IMR-90 (cell line): Measurements from ENCODE around the gene NUFIP1. TPM values are rescaled to one million over a fixed set of nuclear protein-coding genes. Genes with fewer than 3 reads are reported as not detected.

ENCODE experiments used
- ATAC-seq: fragments of 200-7000 bp; cut with Tn5 transposase; 2 replicates; pipeline ENCODE4 v1.9.1; 2020; ENCODE audit warnings: low read depth, mild to moderate bottlenecking, moderate library complexity
- BruUV-seq: library from RNA; stranded (reverse); fragments of 400-500 nt; replicated peaks from 2 replicates; lab custom pipeline; 2021; lab: Mats Ljungman, UMichigan
- CTCF ChIA-PET: fragments of 300-600 bp; formaldehyde crosslinking; extraction: SDS; loops from one replicate; lab custom pipeline; 2021; ENCODE audit warnings: antibody characterized with exemption; lab: Yijun Ruan, JAX
- POLR2A ChIA-PET: fragments of 300-600 bp; sonication (Branson Sonifier 250); formaldehyde crosslinking; loops from one replicate; lab custom pipeline; 2022; ENCODE audit warnings: antibody characterized with exemption; ENCODE audit not compliant: unreplicated experiment; lab: Charles Lee
- DNase-seq: peaks from one replicate; pipeline ENCODE4 v3.0.0; 2013
- H2AFZ ChIP-seq: replicated peaks from 2 replicates; pipeline ENCODE3; 2013; ENCODE audit warnings: low read length, mild to moderate bottlenecking; ENCODE audit not compliant: poor library complexity
- H2AK5ac ChIP-seq: 2 replicates; pipeline ENCODE4 v1.6.1; 2013; ENCODE audit warnings: low read depth, low read length, inconsistent platforms
- H2AK9ac ChIP-seq: replicated peaks from 2 replicates; pipeline ENCODE3; 2013; ENCODE audit warnings: mild to moderate bottlenecking, low read depth, low read length, moderate library complexity; ENCODE audit not compliant: poor library complexity
- H2BK120ac ChIP-seq: 2 replicates; pipeline ENCODE4 v1.6.1; 2013; ENCODE audit warnings: low read depth, low read length, inconsistent platforms
- H2BK15ac ChIP-seq: 3 replicates; pipeline ENCODE4 v1.6.1; 2013; ENCODE audit warnings: low read depth, low read length, inconsistent platforms
- H2BK20ac ChIP-seq: 2 replicates; pipeline ENCODE4 v1.6.1; 2013; ENCODE audit warnings: low read depth, mild to moderate bottlenecking, inconsistent platforms, low read length, moderate library complexity
- H2BK5ac ChIP-seq: 2 replicates; pipeline ENCODE4 v1.6.1; 2013; ENCODE audit warnings: mild to moderate bottlenecking, low read depth, low read length, inconsistent platforms; ENCODE audit not compliant: poor library complexity, severe bottlenecking
- H3K14ac ChIP-seq: replicated peaks from 2 replicates; pipeline ENCODE4 v1.6.1; 2013; ENCODE audit warnings: low read depth, low read length, inconsistent platforms
- H3K18ac ChIP-seq: 2 replicates; pipeline ENCODE4 v1.6.1; 2013; ENCODE audit warnings: low read depth, low read length, control low read depth
- H3K23ac ChIP-seq: 2 replicates; pipeline ENCODE4 v1.6.1; 2013; ENCODE audit warnings: low read depth, low read length, inconsistent platforms
- H3K27ac ChIP-seq: 2 replicates; pipeline ENCODE4 v1.5.1; 2013; ENCODE audit warnings: mild to moderate bottlenecking, control low read depth, low read length; ENCODE audit not compliant: insufficient read depth
- H3K27me3 ChIP-seq: 2 replicates; pipeline ENCODE4 v1.6.1; 2013; ENCODE audit warnings: low read length; ENCODE audit not compliant: control insufficient read depth, insufficient read depth
- H3K36me3 ChIP-seq: 2 replicates; pipeline ENCODE4 v1.6.1; 2013; ENCODE audit warnings: low read length, mixed read lengths; ENCODE audit not compliant: control insufficient read depth, insufficient read depth
- H3K4ac ChIP-seq: 2 replicates; pipeline ENCODE4 v1.6.1; 2013; ENCODE audit warnings: low read depth, low read length, inconsistent platforms
- H3K4me1 ChIP-seq: 2 replicates; pipeline ENCODE4 v1.6.1; 2013; ENCODE audit warnings: low read length, mixed read lengths; ENCODE audit not compliant: control insufficient read depth, insufficient read depth
- H3K4me2 ChIP-seq: 2 replicates; pipeline ENCODE4 v1.6.1; 2013; ENCODE audit warnings: low read depth, mild to moderate bottlenecking, control low read depth, low read length, moderate library complexity
- H3K4me3 ChIP-seq: 2 replicates; pipeline ENCODE4 v1.5.1; 2013; ENCODE audit warnings: low read depth, mild to moderate bottlenecking, control low read depth, low read length, moderate library complexity; ENCODE audit not compliant: insufficient read depth
- H3K56ac ChIP-seq: 2 replicates; pipeline ENCODE4 v1.6.1; 2013; ENCODE audit warnings: low read length, inconsistent platforms; ENCODE audit not compliant: insufficient read depth; ENCODE audit errors: extremely low read depth
- H3K79me1 ChIP-seq, 2 experiments: 2 replicates each; pipeline ENCODE4 v1.6.1; 2013; ENCODE audit warnings: low read length in 2 of 2, inconsistent platforms in 1 of 2, low read depth in 1 of 2
- H3K9ac ChIP-seq: 2 replicates; pipeline ENCODE4 v1.6.1; 2013; ENCODE audit warnings: low read depth, low read length, control low read depth
- H3K9me1 ChIP-seq: 2 replicates; pipeline ENCODE4 v1.6.1; 2013; ENCODE audit warnings: low read length, inconsistent platforms; ENCODE audit not compliant: insufficient read depth
- H3K9me3 ChIP-seq: 2 replicates; pipeline ENCODE4 v1.6.1; 2013; ENCODE audit warnings: low read length; ENCODE audit not compliant: control insufficient read depth, insufficient read depth
- H4K20me1 ChIP-seq: 2 replicates; pipeline ENCODE4 v1.6.1; 2013; ENCODE audit warnings: low read length, inconsistent platforms; ENCODE audit not compliant: insufficient read depth
- H4K5ac ChIP-seq: 2 replicates; pipeline ENCODE4 v1.6.1; 2013; ENCODE audit warnings: mild to moderate bottlenecking, low read depth, low read length, control low read depth
- H4K8ac ChIP-seq, 2 experiments: 2 replicates each; pipeline ENCODE4 v1.6.1; 2013; ENCODE audit warnings: low read depth in 2 of 2, low read length in 2 of 2, control low read depth in 1 of 2, inconsistent platforms in 1 of 2
- H4K91ac ChIP-seq: 2 replicates; pipeline ENCODE4 v1.6.1; 2013; ENCODE audit warnings: low read depth, low read length, inconsistent platforms; ENCODE audit not compliant: insufficient read depth
- BHLHE40 ChIP-seq: fragments of 150-350 bp; IDR thresholded peaks from 2 replicates; pipeline ENCODE4 v1.6.1; 2016; ENCODE audit warnings: mild to moderate bottlenecking, low read depth, low read length
- CEBPB ChIP-seq: IDR thresholded peaks from 2 replicates; pipeline ENCODE4 v1.6.1; 2012; ENCODE audit warnings: low read depth, low read length, improper control_type of control experiment
- ELK1 ChIP-seq: fragments of 150-350 bp; IDR thresholded peaks from 2 replicates; pipeline ENCODE4 v1.6.1; 2016; ENCODE audit warnings: low read depth, mild to moderate bottlenecking, low read length, moderate library complexity, borderline replicate concordance
- MAFK ChIP-seq: IDR thresholded peaks from 2 replicates; pipeline ENCODE4 v1.6.1; 2012; ENCODE audit warnings: low read depth, low read length, improper control_type of control experiment
- POLR2A ChIP-seq: IDR thresholded peaks from 2 replicates; pipeline ENCODE4 v1.6.1; 2012; ENCODE audit warnings: mild to moderate bottlenecking, low read depth, low read length
- WGBS, 2 experiments: methylation state at CpG; one replicate each; pipeline versions ENCODE4 v1.1.5 to v1.1.7; 2013; ENCODE audit warnings: missing lambda C conversion rate in 2 of 2; ENCODE audit not compliant: insufficient read length in 1 of 2; ENCODE audit errors: extremely low coverage in 2 of 2; 5-methylcytosine and 5-hydroxymethylcytosine counted together
- dilution Hi-C: fragments of 300-500 bp; cut with HindIII; formaldehyde crosslinking; loops from one replicate; pipeline ENCODE4 v1.14.3; 2018; ENCODE audit warnings: low sequenced_read_pairs; ENCODE audit not compliant: unreplicated experiment
- in situ Hi-C: fragments of 300-500 bp; cut with MboI; formaldehyde crosslinking; loops from 3 replicates; pipeline ENCODE4 v1.14.3; 2019; ENCODE audit warnings: low sequenced_read_pairs, inconsistent platforms, mixed read lengths
- intact Hi-C: fragments of 100-400 bp; cut with micrococcal nuclease; formaldehyde crosslinking; loops from 2 replicates; pipeline ENCODE4 v1.10.0; 2022
- polyA plus RNA-seq, 3 experiments: library from polyadenylated mRNA; depleted of rRNA; stranded (reverse); fragments of >200 nt; gene quantifications; 2 replicates each; pipeline ENCODE4 v1.2.3, GENCODE V29; 2012; ENCODE audit warnings: low replicate concordance in 1 of 3
- total RNA-seq: library from RNA; depleted of rRNA; stranded (reverse); fragments of >200 nt; gene quantifications from 2 replicates; pipeline ENCODE4 v1.2.3, GENCODE V29; 2012

NUFIP1 gene
- total and polyA plus RNA-seq, 2 of the 4 experiments (the other 2 are of a cell fraction) = 1.4 to 2.3 TPM

- no peak overlapping the region for H3K4me2 ChIP-seq
- no peak overlapping the region for H2AK5ac ChIP-seq
- no peak overlapping the region for H3K18ac ChIP-seq
- H3K9me3 ChIP-seq = no peaks in the 10 kb centered on the region
- no peak overlapping the region for H2BK20ac ChIP-seq
- peaks cover 4% of the 10 kb centered on the region; the same call in 1 of the 2 replicates for H3K36me3 ChIP-seq
- no peak overlapping the region for H3K23ac ChIP-seq
- H2BK5ac ChIP-seq = no peak overlapping the region
- in situ Hi-C loops (no loop called here), intact Hi-C loops (no loop called here), dilution Hi-C loops (no loop called here)
- peaks cover 4 to 19% of the 10 kb centered on the region in 2 experiments for H3K79me1 ChIP-seq
- WGBS, 2 experiments = no CpG with 5 or more reads among the region's 3 CpGs
- no peak overlapping the region for H3K14ac ChIP-seq
- H2BK15ac ChIP-seq = no peak overlapping the region
- ChIA-PET POLR2A (no interaction called here), CTCF (no interaction called here)
- DNase-seq (no peak), ATAC-seq (no peak)
- H4K8ac ChIP-seq = no peak overlapping the region
- H3K9ac ChIP-seq = no peak overlapping the region
- H3K27me3 ChIP-seq = no peaks in the 10 kb centered on the region
- no peak overlapping the region for H2AFZ ChIP-seq
- peaks cover 3% of the 10 kb centered on the region; the same call in 1 of the 2 replicates for H3K4me1 ChIP-seq
- BruUV-seq = no TSS peak
- H2AK9ac ChIP-seq = no peak overlapping the region
- no peak overlapping the region for H4K5ac ChIP-seq
- H4K20me1 ChIP-seq = no peaks in the 10 kb centered on the region
- H2BK120ac ChIP-seq = no peak overlapping the region
- H3K4ac ChIP-seq = no peak overlapping the region
- no peak overlapping the region for H3K27ac ChIP-seq
- no peak overlapping the region for H4K91ac ChIP-seq
- no peaks in the 10 kb centered on the region for H3K9me1 ChIP-seq
- TF ChIP-seq ELK1 (no peak), MAFK (no peak), BHLHE40 (no peak), CEBPB (no peak), POLR2A (no peak)
- no peak overlapping the region for H3K56ac ChIP-seq
- no peak overlapping the region for H3K4me3 ChIP-seq
Measured at GRCh38 chr13:44955406-44955805, 33.9 kb downstream of the NUFIP1 start.
